SK-N-SH (cell line): ENCODE results near the gene TMEM176B. TPM values are rescaled to one million over a fixed set of nuclear protein-coding genes. Genes with fewer than 3 reads are reported as not detected.

ENCODE experiments used
- CTCF ChIA-PET: fragments of 300-600, 350-600 bp; formaldehyde crosslinking; extraction: SDS; loops from one replicate; lab custom pipeline; 2021; lab: Yijun Ruan, JAX
- POLR2A ChIA-PET: fragments of 350-600 bp; sonication (Branson Sonifier 250); formaldehyde crosslinking; extraction: SDS; loops from one replicate; lab custom pipeline; 2020; ENCODE audit warnings: antibody characterized with exemption, inconsistent platforms; lab: Yijun Ruan, JAX
- DNase-seq: peaks from one replicate; pipeline ENCODE4 v3.0.0; 2012
- H2AFZ ChIP-seq: fragments of 200-600 bp; sonication (generic); 2 replicates; pipeline ENCODE4 v1.8.1; 2016; ENCODE audit warnings: antibody characterized with exemption, mild to moderate bottlenecking, low read depth
- H3F3A ChIP-seq: fragments of 200-600 bp; sonication (generic); replicated peaks from 2 replicates; pipeline ENCODE3; 2016; ENCODE audit warnings: antibody characterized with exemption, mild to moderate bottlenecking; ENCODE audit not compliant: insufficient read depth
- H3K27ac ChIP-seq, 2 experiments: fragments of 200-500 bp in 1 of 2; fragments of 200-600 bp in 1 of 2; sonication (Bioruptor generic) in 1 of 2; sonication (generic), shearing (Covaris generic) in 1 of 2; 2 replicates each; pipeline versions ENCODE4 v1.5.1 to v1.6.1; 2014 to 2016; ENCODE audit warnings: low read depth in 2 of 2, inconsistent platforms in 1 of 2, low read length in 1 of 2, mild to moderate bottlenecking in 1 of 2, mixed read lengths in 1 of 2
- H3K27me3 ChIP-seq: fragments of 200-600 bp; sonication (generic), shearing (Covaris generic); 2 replicates; pipeline ENCODE4 v1.6.1; 2016; ENCODE audit warnings: mixed run types; ENCODE audit not compliant: insufficient read depth
- H3K36me3 ChIP-seq, 2 experiments: fragments of 200-500 bp in 1 of 2; fragments of 200-600 bp in 1 of 2; sonication (Bioruptor generic) in 1 of 2; sonication (generic) in 1 of 2; replicated peaks in 1 of 2; 2 replicates each; pipeline versions ENCODE3 to v1.5.1; 2014 to 2016; ENCODE audit warnings: low read length in 1 of 2, mild to moderate bottlenecking in 1 of 2; ENCODE audit not compliant: insufficient read depth in 2 of 2, control insufficient read depth in 1 of 2
- H3K4me1 ChIP-seq, 2 experiments: fragments of 200-500 bp in 1 of 2; fragments of 200-600 bp in 1 of 2; sonication (Bioruptor generic) in 1 of 2; sonication (generic), shearing (Covaris generic) in 1 of 2; 2 replicates each; pipeline versions ENCODE4 v1.5.1 to v1.6.1; 2014 to 2016; ENCODE audit warnings: low read depth in 1 of 2, low read length in 1 of 2, mixed run types in 1 of 2; ENCODE audit not compliant: insufficient read depth in 2 of 2, control insufficient read depth in 1 of 2
- H3K4me2 ChIP-seq: fragments of 200-600 bp; sonication (generic), shearing (Covaris generic); 2 replicates; pipeline ENCODE4 v1.6.1; 2017; ENCODE audit warnings: mixed run types
- H3K4me3 ChIP-seq, 2 experiments: fragments of 200-500 bp in 1 of 2; fragments of 200-600 bp in 1 of 2; sonication (Bioruptor generic) in 1 of 2; sonication (generic), shearing (Covaris generic) in 1 of 2; 2 replicates each; pipeline versions ENCODE4 v1.5.1 to v1.8.1; 2014 to 2016; ENCODE audit warnings: low read depth in 2 of 2, inconsistent platforms in 1 of 2, low read length in 1 of 2, mild to moderate bottlenecking in 1 of 2, mixed read lengths in 1 of 2, moderate library complexity in 1 of 2
- H3K79me2 ChIP-seq: fragments of 200-600 bp; sonication (generic); 2 replicates; pipeline ENCODE4 v1.8.1; 2017; ENCODE audit warnings: mild to moderate bottlenecking; ENCODE audit not compliant: insufficient read depth
- H3K9ac ChIP-seq: fragments of 200-600 bp; sonication (generic); 2 replicates; pipeline ENCODE4 v1.6.1; 2017; ENCODE audit warnings: mixed run types
- H3K9me2 ChIP-seq: fragments of 200-600 bp; sonication (generic); 2 replicates; pipeline ENCODE4 v1.6.1; 2017; ENCODE audit warnings: mixed run types
- H3K9me3 ChIP-seq: fragments of 200-600 bp; sonication (generic); 2 replicates; pipeline ENCODE4 v1.6.1; 2017; ENCODE audit warnings: mixed run types, mild to moderate bottlenecking, moderate library complexity
- H4K20me1 ChIP-seq: fragments of 200-600 bp; sonication (generic); 2 replicates; pipeline ENCODE4 v1.6.1; 2017; ENCODE audit warnings: mild to moderate bottlenecking, mixed run types; ENCODE audit not compliant: insufficient read depth
- CHD2 ChIP-seq: fragments of 150-350 bp; IDR thresholded peaks from 2 replicates; pipeline ENCODE4 v1.6.1; 2018; ENCODE audit warnings: low read length; ENCODE audit not compliant: partially characterized antibody
- CTCF ChIP-seq: fragments of 200-600 bp; sonication (generic); IDR thresholded peaks from 2 replicates; pipeline ENCODE4 v1.6.1; 2017; ENCODE audit warnings: antibody characterized with exemption, mild to moderate bottlenecking, moderate library complexity
- FOSL2 ChIP-seq: IDR thresholded peaks from 2 replicates; pipeline ENCODE4 v1.4.0; 2012; ENCODE audit warnings: low read depth, mild to moderate bottlenecking, moderate library complexity, borderline replicate concordance
- FOXM1 ChIP-seq: IDR thresholded peaks from 2 replicates; pipeline ENCODE4 v1.4.0; 2012; ENCODE audit warnings: low read depth, mild to moderate bottlenecking
- GABPA ChIP-seq: IDR thresholded peaks from 2 replicates; pipeline ENCODE4 v1.4.0; 2012; ENCODE audit warnings: low read depth, mild to moderate bottlenecking
- MAX ChIP-seq: IDR thresholded peaks from 2 replicates; pipeline ENCODE4 v1.4.0; 2012; ENCODE audit warnings: low read depth
- MXI1 ChIP-seq: IDR thresholded peaks from 2 replicates; pipeline ENCODE4 v1.6.1; 2012; ENCODE audit warnings: mild to moderate bottlenecking, low read depth, low read length, improper control_type of control experiment
- RCOR1 ChIP-seq: fragments of 150-350 bp; IDR thresholded peaks from 2 replicates; pipeline ENCODE4 v1.6.1; 2017; ENCODE audit warnings: antibody characterized with exemption, low read length
- TEAD4 ChIP-seq: IDR thresholded peaks from 2 replicates; pipeline ENCODE4 v1.4.0; 2012; ENCODE audit warnings: mild to moderate bottlenecking, borderline replicate concordance; ENCODE audit not compliant: insufficient read depth
- YY1 ChIP-seq: IDR thresholded peaks from 2 replicates; pipeline ENCODE4 v1.4.0; 2012; ENCODE audit warnings: low read depth, mild to moderate bottlenecking
- WGBS: methylation state at CpG from one replicate; pipeline ENCODE4 v1.1.6; 2017; ENCODE audit warnings: low lambda C conversion rate; 5-methylcytosine and 5-hydroxymethylcytosine counted together
- polyA plus RNA-seq, 3 experiments: library from polyadenylated mRNA; depleted of rRNA; stranded (reverse); fragments of >200 nt; gene quantifications; 2 replicates each; pipeline ENCODE4 v1.2.3, GENCODE V29; 2012
- TF ChIP-seq, protein P1 (sequence below): IDR thresholded peaks from 2 replicates; pipeline ENCODE4 v1.6.1; 2012; ENCODE audit warnings: mild to moderate bottlenecking, low read depth, low read length, moderate library complexity

Gene TMEM176B
- polyA plus RNA-seq (2012; rRNA removed), result 0.15 TPM in 1 of 2 replicates, not detected in the other
- polyA plus RNA-seq (2012; cell fraction: cytosol; rRNA removed), result 0.06 and 0.25 TPM in 2 replicates
- 0.14 TPM in 2 replicates for polyA plus RNA-seq (2012; cell fraction: nucleus; rRNA removed)

DNA sequence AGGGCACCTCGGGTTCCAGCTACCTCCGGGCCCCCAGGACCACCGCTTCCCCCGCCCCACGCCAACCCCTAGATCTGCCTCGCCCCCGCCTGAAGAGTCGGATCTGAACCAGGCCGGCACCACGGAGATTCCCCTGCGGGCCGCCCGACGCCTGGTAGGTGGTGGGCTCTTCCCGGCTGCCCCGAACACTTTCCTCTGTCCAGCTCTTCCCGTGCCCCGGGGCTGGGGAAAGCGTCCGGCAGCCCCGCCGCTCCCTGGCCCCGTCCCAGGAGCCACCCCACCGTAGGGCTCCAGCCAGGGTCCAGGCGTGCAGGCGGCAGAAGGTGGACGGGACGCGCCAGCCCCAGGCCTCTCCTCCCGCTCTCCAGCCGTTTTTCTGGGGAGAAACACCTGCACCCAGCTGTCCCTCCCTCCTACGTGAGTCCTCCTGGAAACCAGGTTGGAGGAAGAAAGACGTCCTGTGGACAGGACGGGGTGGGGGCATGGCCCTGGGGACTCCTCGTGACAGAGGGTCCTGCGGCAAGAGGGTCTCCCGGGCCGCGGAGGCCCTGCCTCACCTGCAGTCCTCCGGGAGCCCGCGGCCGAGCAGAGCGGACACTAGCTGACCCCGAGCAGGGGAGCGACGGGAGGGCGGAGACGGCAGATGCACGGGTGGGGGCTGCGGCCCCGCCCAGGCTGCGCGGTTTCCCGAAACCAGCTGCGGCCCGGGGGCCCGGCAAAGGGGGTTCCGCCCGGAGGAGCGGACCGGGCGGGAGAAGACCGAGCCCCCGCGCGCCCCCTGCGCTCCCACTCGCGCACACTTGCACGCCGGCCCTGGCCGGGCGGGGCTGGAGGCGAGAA lies at the start of gene TMEM176B:
Gene TMEM176B, minus strand, starts transcription at position 624 of the 840 bp plus-strand sequence. CDS start 3,795 bp downstream, outside the sequence.
- CTCF ChIA-PET, result interaction anchor here (0.7 to 2.5 kb wide), 4 partner anchors 10 to 176 kb away, joined by 3 to 10 read pairs (median 6); no protein-coding TSS in a partner anchor

GRCh38 chr7:150849204-150849775 lies 49.1 kb upstream of the TMEM176B start:
- POLR2A ChIA-PET, result no interaction called here
- DNase-seq, result no peak
- Histone ChIP-seq H3K79me2 (no peaks in the 10 kb centered on the region), H3F3A (no peaks in the 10 kb centered on the region), H3K4me1 (peaks cover 0 to 20% of the 10 kb centered on the region in 2 experiments; a peak in 1 of 4 replicates), H3K4me2 (no peak overlapping the region), H3K27ac (no peak overlapping the region), H3K36me3 (no peaks in the 10 kb centered on the region), H3K4me3 (no peak overlapping the region), H3K9ac (no peak overlapping the region), H3K27me3 (peaks cover 12% of the 10 kb centered on the region; the same call in 1 of the 2 replicates), H3K9me3 (no peaks in the 10 kb centered on the region)
- WGBS, result 36% methylated on average over 10 of the region's 10 CpGs
- CTCF ChIA-PET, result interaction anchor here (0.7 to 2.0 kb wide), 4 partner anchors 17 to 71 kb away, joined by 3 to 5 read pairs (median 4); no protein-coding TSS in a partner anchor
- TF ChIP-seq FOSL2, result no peak
- no peak for TF ChIP-seq YY1
- TF ChIP-seq MXI1, result no peak
- no peak for TF ChIP-seq FOXM1
- TF ChIP-seq CHD2, result no peak
- TF ChIP-seq, protein P1, sequence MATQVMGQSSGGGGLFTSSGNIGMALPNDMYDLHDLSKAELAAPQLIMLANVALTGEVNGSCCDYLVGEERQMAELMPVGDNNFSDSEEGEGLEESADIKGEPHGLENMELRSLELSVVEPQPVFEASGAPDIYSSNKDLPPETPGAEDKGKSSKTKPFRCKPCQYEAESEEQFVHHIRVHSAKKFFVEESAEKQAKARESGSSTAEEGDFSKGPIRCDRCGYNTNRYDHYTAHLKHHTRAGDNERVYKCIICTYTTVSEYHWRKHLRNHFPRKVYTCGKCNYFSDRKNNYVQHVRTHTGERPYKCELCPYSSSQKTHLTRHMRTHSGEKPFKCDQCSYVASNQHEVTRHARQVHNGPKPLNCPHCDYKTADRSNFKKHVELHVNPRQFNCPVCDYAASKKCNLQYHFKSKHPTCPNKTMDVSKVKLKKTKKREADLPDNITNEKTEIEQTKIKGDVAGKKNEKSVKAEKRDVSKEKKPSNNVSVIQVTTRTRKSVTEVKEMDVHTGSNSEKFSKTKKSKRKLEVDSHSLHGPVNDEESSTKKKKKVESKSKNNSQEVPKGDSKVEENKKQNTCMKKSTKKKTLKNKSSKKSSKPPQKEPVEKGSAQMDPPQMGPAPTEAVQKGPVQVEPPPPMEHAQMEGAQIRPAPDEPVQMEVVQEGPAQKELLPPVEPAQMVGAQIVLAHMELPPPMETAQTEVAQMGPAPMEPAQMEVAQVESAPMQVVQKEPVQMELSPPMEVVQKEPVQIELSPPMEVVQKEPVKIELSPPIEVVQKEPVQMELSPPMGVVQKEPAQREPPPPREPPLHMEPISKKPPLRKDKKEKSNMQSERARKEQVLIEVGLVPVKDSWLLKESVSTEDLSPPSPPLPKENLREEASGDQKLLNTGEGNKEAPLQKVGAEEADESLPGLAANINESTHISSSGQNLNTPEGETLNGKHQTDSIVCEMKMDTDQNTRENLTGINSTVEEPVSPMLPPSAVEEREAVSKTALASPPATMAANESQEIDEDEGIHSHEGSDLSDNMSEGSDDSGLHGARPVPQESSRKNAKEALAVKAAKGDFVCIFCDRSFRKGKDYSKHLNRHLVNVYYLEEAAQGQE, result no peak
- no peak for TF ChIP-seq MAX
- TF ChIP-seq, all 33 proteins: peak for 0
- Histone ChIP-seq H2AFZ (no peak overlapping the region), H3K9me2 (no peaks in the 10 kb centered on the region), H4K20me1 (no peaks in the 10 kb centered on the region)

More for the DNA sequence above, at the start of gene TMEM176B:
- POLR2A ChIA-PET, result no interaction called here
- TF ChIP-seq CTCF (no peak), RCOR1 (no peak), FOSL2 (no peak), YY1 (no peak), TEAD4 (no peak), GABPA (no peak)
- Histone ChIP-seq H3K9me3 (no peaks in the 10 kb centered on the region), H3K27me3 (no peaks in the 10 kb centered on the region), H3F3A (no peaks in the 10 kb centered on the region), H3K4me1 (peaks cover 0 to 7% of the 10 kb centered on the region in 2 experiments; a peak in 2 of 4 replicates), H3K9me2 (no peaks in the 10 kb centered on the region), H3K4me2 (no peak within 1 kb of the TSS), H3K27ac (no peak within 1 kb of the TSS), H3K9ac (no peak within 1 kb of the TSS), H3K4me3 (no peak within 1 kb of the TSS), H3K36me3 (no peaks in the 10 kb centered on the region), H2AFZ (no peak within 1 kb of the TSS; the same call in 1 of the 2 replicates), H3K79me2 (no peaks in the 10 kb centered on the region), H4K20me1 (no peaks in the 10 kb centered on the region)
- DNase-seq, result peak; percentile 49
- 86% methylated on average over 47 of the region's 75 CpGs for WGBS
